Astrocyte of the cerebellum (primary cell): ENCODE results near the gene SPTBN1.
A peak's percentile ranks its signal among the peaks of the same experiment; 100 is the strongest.

ENCODE experiments used
- DNase-seq: peaks from one replicate; pipeline ENCODE4 v3.0.0-alpha.2; 2011; ENCODE audit warnings: low read depth
- H3K4me3 ChIP-seq: 2 replicates; pipeline ENCODE4 v1.5.1; 2011; ENCODE audit warnings: mild to moderate bottlenecking, low read depth, low read length, moderate library complexity
- in situ Hi-C: cut with HindIII; loops from 2 replicates; pipeline ENCODE4 v1.10.0; 2017; ENCODE audit warnings: low sequenced_read_pairs
- TF ChIP-seq, protein P1 (sequence below): IDR thresholded peaks from 2 replicates; pipeline ENCODE4 v1.5.1; 2012; ENCODE audit warnings: low read length, low read depth, moderate library complexity, mild to moderate bottlenecking; ENCODE audit errors: missing control alignments

SPTBN1 gene

GRCh38 chr2:54655046-54655809 lies 199.1 kb downstream of the SPTBN1 start:
- in situ Hi-C loops: no loop called here

DNA sequence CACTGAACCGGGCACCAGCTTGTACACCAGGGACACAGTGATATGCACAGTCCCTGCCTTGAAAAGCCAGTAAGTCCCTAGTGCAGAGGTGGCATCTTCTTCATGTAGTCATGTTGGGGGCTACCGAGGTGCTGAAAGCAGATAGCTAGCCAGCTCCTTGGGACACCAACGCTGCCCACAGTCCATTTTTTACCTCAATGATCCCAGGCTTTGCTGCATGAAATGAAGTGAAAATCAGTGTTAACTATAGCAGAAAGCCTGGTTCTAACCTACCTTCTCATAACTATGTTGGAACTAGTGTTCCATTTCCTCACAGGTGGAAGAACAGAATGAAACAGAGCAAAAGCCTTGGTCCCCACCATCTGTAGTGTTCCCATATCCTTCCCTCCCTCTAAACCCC lies 200.7 kb downstream of the SPTBN1 start:
- no peak for DNase-seq
- TF ChIP-seq, protein P1, sequence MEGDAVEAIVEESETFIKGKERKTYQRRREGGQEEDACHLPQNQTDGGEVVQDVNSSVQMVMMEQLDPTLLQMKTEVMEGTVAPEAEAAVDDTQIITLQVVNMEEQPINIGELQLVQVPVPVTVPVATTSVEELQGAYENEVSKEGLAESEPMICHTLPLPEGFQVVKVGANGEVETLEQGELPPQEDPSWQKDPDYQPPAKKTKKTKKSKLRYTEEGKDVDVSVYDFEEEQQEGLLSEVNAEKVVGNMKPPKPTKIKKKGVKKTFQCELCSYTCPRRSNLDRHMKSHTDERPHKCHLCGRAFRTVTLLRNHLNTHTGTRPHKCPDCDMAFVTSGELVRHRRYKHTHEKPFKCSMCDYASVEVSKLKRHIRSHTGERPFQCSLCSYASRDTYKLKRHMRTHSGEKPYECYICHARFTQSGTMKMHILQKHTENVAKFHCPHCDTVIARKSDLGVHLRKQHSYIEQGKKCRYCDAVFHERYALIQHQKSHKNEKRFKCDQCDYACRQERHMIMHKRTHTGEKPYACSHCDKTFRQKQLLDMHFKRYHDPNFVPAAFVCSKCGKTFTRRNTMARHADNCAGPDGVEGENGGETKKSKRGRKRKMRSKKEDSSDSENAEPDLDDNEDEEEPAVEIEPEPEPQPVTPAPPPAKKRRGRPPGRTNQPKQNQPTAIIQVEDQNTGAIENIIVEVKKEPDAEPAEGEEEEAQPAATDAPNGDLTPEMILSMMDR: no peak
- H3K4me3 ChIP-seq: no peak overlapping the region
- in situ Hi-C loops: no loop called here

More at GRCh38 chr2:54655046-54655809, 199.1 kb downstream of the SPTBN1 start:
- TF ChIP-seq, protein P1: no peak
- DNase-seq: no peak
- no peak overlapping the region for H3K4me3 ChIP-seq

GRCh38 chr2:54657664-54658083 lies 201.5 kb downstream of the SPTBN1 start:
- no peak for DNase-seq
- in situ Hi-C loops: no loop called here
- TF ChIP-seq, protein P1: peak; percentile 53
- H3K4me3 ChIP-seq: no peak overlapping the region

DNA sequence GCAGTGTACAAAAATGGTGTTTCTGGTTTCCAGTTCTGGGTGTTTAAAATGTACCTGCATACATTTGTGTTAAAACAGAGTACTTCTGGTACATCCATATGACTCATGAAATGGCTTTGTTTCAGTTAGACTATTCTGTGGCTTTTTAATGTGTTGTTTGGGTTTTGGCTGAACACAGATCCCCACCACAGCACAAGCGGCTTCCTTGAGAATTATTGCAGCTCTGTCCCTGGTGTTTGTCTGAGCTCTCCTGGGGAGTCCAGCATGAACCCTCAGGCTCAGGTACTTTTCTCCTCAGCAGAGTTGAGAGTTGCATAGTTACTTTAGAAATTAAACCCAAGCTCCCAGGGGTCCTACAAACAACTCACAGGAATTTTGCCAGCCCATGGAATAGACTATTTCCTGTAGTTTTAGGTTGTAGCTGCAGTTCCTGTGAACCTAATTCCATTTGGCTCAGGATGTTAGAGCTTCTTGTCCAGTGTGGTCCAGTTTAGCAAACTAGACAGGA lies 202.5 kb downstream of the SPTBN1 start:
- no peak overlapping the region for H3K4me3 ChIP-seq
- in situ Hi-C loops: no loop called here
- DNase-seq: peak; percentile 95
- TF ChIP-seq, protein P1: no peak

DNA sequence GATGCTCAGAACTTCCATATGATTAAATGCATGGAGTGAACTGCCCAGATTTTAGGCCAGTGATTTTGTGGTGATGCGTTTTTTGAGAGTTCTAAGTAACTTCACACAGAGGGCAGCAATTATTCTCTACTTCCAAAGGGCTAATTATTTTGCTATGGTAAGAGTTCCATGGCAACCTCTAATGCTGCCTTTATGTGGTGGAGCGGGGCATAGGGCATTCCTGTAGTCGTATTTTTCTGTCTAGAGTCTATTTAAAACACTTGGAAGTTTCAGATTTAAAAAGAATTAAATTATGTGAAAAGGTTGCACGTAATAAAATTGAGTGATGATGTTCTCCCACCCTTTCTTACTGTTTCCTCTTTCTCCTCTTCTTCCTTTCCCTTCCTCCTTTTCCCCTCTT lies 203.4 kb downstream of the SPTBN1 start:
- no peak for DNase-seq
- TF ChIP-seq, protein P1: no peak
- in situ Hi-C loops: no loop called here
- H3K4me3 ChIP-seq: no peak overlapping the region

GRCh38 chr2:54660752-54661151 lies 204.6 kb downstream of the SPTBN1 start:
- in situ Hi-C loops: no loop called here
- TF ChIP-seq, protein P1: no peak
- H3K4me3 ChIP-seq: no peak overlapping the region
- no peak for DNase-seq
